Measurements from ENCODE around the gene GNPTG. TPM values are rescaled to one million over a fixed set of nuclear protein-coding genes. Genes with fewer than 3 reads are reported as not detected.
"Not testable (repeated sequence)": the region's sequence is repeated elsewhere in the genome, so short reads cannot be mapped to it uniquely, and the experiment has no call there.

Gene GNPTG
- total and polyA plus RNA-seq, 8 donors, result 30.0 to 87.9 (median 41.5) TPM

GRCh38 chr16:1327619-1327947, 24.1 kb upstream of the GNPTG start:
- TF ChIP-seq POLR2AphosphoS5 (IDR thresholded peaks at IDR 0.05), result no peak
- intact Hi-C loops (cut with DNase I; ENCODE audit: low total_unique reads), result no loop called here
- no peak overlapping the region for H3K27ac ChIP-seq
- no peak for DNase-seq
- H3K4me3 ChIP-seq, result no peak overlapping the region
- WGBS, 5 donors, result 30 to 72% (median 60%) methylated on average over 2 to 5 of the region's 5 CpGs
- H3K4me1 ChIP-seq, result peaks cover 17 to 18% (median 17%) of the 10 kb centered on the region in 4 donors
- peaks cover 0 to 8% (median 6%) of the 10 kb centered on the region in 4 donors for H3K9me3 ChIP-seq
- H3K36me3 ChIP-seq, result peaks cover 24 to 54% (median 44%) of the 10 kb centered on the region in 4 donors
- peaks cover 0 to 28% (median 15%) of the 10 kb centered on the region in 3 donors for H3K27me3 ChIP-seq

GRCh38 chr16:1328136-1328535, 23.6 kb upstream of the GNPTG start:
- DNase-seq; H3K4me3 ChIP-seq; H3K9me3 ChIP-seq; intact Hi-C loops (cut with DNase I; ENCODE audit: low total_unique reads); H3K27ac ChIP-seq: not testable (repeated sequence)
- peaks cover 24 to 48% (median 39%) of the 10 kb centered on the region in 4 donors for H3K36me3 ChIP-seq
- H3K4me1 ChIP-seq, result peaks cover 22 to 23% (median 23%) of the 10 kb centered on the region in 4 donors
- H3K27me3 ChIP-seq, result peaks cover 0 to 33% (median 20%) of the 10 kb centered on the region in 3 donors
- WGBS, 5 donors, result 83 to 89% (median 88%) methylated on average over 20 of the region's 20 CpGs

GRCh38 chr16:1328961-1329360, 22.8 kb upstream of the GNPTG start:
- H3K4me3 ChIP-seq; DNase-seq; H3K9me3 ChIP-seq; intact Hi-C loops (cut with DNase I; ENCODE audit: low total_unique reads); H3K27ac ChIP-seq: not testable (repeated sequence)
- peaks cover 30 to 31% (median 31%) of the 10 kb centered on the region in 4 donors for H3K4me1 ChIP-seq
- H3K27me3 ChIP-seq, result peaks cover 4 to 41% (median 29%) of the 10 kb centered on the region in 3 donors
- 88 to 93% (median 91%) methylated on average over 10 of the region's 10 CpGs for WGBS, 5 donors
- peaks cover 16 to 40% (median 30%) of the 10 kb centered on the region in 4 donors for H3K36me3 ChIP-seq

GRCh38 chr16:1330260-1330914, 21.3 kb upstream of the GNPTG start:
- WGBS, 5 donors, result 70 to 100% (median 76%) methylated on average over 5 to 17 of the region's 17 CpGs
- peaks cover 0 to 8% (median 6%) of the 10 kb centered on the region in 4 donors for H3K9me3 ChIP-seq
- intact Hi-C loops (cut with DNase I; ENCODE audit: low total_unique reads), result no loop called here
- H3K4me3 ChIP-seq, result no peak overlapping the region
- peaks cover 34 to 39% (median 37%) of the 10 kb centered on the region in 4 donors for H3K4me1 ChIP-seq
- H3K36me3 ChIP-seq, result peaks cover 1 to 26% (median 16%) of the 10 kb centered on the region in 4 donors
- H3K27me3 ChIP-seq, result peaks cover 13 to 56% (median 43%) of the 10 kb centered on the region in 3 donors
- DNase-seq, result no peak
- H3K27ac ChIP-seq, result no peak overlapping the region
- TF ChIP-seq POLR2A (IDR thresholded peaks at IDR 0.05), result no peak
- no peak for TF ChIP-seq POLR2AphosphoS5 (IDR thresholded peaks at IDR 0.05)
- peak in 3 of 7 experiments; percentile 20 to 46 (median 20) for TF ChIP-seq CTCF (IDR thresholded peaks at IDR 0.05)

GRCh38 chr16:1330931-1331711, 20.6 kb upstream of the GNPTG start:
- Histone ChIP-seq H3K27me3 (peaks cover 13 to 63% (median 50%) of the 10 kb centered on the region in 3 donors), H3K36me3 (peaks cover 0 to 18% (median 9%) of the 10 kb centered on the region in 4 donors), H3K4me1 (peaks cover 34 to 39% (median 37%) of the 10 kb centered on the region in 4 donors), H3K9me3 (peaks cover 0 to 8% (median 6%) of the 10 kb centered on the region in 4 donors), H3K27ac (peak overlapping the region in 4 of 5 donors; percentile 43 to 60 (median 54)), H3K4me3 (peak overlapping the region; percentile 38 to 56 (median 42))
- intact Hi-C loops (cut with DNase I; ENCODE audit: low total_unique reads), result no loop called here
- TF ChIP-seq POLR2A (IDR thresholded peaks at IDR 0.05) (no peak), CTCF (IDR thresholded peaks at IDR 0.05) (no peak), EP300 (IDR thresholded peaks at IDR 0.05) (no peak), POLR2AphosphoS5 (IDR thresholded peaks at IDR 0.05) (no peak)
- WGBS, 5 donors, result 45 to 54% (median 48%) methylated on average over 16 to 22 of the region's 22 CpGs
- no peak for DNase-seq
